Inferior parietal cortex (tissue), 1 donor: Measurements from ENCODE around the gene EPS8L3.
"Not testable (repeated sequence)": the region's sequence is repeated elsewhere in the genome, so short reads cannot be mapped to it uniquely, and the experiment has no call there.

Experiments
- DNase-seq: peaks from one replicate; pipeline ENCODE4 v3.0.0-alpha.2; 2016; ENCODE audit errors: extremely low spot score

EPS8L3 gene

DNA sequence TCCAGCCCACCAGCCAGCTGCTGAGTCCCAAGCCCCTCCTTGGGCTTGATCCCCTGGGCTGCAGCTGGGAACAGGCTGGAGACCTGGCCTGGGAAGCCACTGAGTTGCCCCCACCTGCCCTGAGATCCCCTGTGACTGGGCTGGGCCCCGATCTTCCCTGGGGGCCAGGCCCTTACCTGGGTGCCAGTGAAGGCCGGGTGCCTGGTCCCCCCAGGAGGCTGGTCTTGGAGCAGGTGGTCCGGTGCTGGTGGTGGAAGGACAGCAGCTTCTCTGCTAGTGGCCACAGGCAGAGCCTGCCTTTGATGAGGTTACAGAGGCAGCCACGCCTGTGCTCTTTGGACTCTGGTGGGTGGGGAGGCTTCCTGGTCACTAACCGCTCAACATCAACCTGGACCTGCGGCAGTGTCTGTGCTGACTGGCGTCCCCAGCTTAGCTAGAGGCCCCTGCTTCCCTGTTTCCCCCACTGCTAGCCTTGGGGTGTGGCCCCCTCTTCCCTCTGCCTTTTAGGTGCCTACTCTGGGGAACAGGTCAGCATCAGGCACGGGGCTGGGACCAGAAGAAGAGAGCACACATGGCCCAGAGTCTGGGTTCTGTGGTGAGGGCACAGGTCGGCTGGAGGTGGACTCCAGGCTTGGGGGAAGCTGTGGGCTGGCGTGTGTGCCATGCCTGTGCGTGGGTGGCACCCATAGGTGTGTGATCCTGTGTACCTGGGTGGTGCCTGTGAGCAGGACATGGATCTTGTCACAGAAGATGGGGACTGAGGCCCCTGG is at the start of gene EPS8L3:
Gene EPS8L3, minus strand, starts transcription at position 278 of the 770 bp plus-strand sequence. CDS start 2,174 bp downstream, outside the sequence.
- no peak for DNase-seq

DNA sequence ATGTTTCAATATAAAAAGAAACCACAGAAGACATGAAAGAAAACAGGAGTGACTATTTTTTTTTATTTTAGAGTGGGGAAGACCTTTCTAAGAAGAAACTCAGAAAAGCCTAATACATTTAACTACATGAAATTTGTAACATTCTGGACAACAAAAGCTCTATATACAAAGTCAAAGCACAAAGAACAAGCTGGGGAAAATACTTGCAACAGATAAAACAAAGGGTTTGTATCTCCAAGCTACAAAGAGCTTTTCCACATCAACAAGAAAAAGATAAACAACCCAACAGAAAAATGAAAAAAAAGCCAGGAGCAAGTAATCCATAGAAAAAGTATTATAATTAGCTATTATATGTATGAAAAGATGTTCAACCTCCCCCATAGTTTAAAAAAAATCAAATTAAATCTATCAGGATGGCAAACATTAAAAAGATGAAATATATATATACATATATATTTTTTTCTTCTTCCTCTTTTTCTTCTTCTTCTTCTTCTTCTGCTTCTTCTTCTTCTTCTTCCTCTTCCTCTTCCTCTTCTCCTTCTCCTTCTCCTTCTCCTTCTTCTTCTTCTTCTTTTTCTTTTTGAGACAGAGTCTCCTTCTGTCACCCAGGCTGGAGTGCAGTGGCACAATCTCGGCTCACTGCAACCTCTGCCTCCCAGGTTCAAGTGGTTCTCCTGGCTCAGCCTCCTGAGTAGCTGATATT is 49.1 kb upstream of the EPS8L3 start:
- DNase-seq, result peak; percentile 60

DNA sequence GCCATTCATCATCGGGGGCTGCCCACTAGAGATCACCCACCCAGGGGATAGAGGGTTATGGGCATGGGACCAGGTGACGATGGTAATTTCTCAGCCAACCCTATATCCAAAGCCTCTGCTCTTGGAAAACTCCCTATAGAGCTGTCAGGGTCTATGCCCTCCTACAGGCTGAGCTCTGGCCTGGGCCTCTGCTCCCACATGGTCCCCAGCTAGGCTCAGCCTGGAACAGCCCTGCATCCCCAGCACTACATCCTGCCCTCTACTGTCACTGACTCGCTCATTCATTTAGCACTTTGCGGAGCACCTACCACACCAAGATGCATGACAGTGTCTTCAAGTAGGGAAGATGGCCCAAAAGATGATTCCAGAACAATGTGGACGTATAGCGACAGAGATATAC is 45.0 kb upstream of the EPS8L3 start:
- no peak for DNase-seq

DNA sequence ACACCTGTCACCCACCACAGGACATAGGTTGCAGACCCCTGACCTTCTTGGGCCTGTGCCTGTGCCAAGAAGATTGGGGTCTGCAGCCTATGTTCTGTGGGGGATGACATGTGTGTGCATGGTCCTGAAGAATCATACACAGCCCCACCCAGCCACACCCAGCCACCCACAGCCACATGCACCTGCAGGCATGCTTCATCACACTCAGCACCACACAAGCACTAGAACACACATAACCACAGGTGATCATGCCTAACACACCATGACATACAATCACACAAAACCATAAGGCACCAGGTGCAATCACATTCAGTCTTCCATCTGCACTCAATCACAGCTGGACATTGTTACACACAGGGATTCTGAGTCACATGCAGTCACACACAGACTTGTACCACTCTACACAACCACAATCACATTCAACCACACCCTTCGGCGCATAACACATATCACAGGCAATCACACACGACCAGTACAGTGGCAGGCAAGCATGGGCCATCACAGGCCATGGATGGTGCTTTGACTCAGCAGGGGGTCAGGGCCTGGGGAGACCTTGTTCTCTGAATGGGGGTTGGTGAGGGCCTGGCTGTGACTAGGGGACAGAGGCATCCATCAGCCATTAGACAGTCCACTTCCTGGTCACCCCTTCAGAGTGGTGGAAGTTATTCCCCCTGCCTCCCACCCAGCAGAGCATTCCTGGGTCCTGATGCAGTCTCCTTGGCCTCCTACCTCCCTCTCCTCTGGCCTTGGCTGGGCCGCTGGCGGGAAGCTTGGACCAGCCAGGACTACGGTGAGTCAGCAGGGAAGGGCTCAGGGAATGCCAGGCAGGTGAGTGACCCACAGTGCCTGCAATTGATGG is 44.3 kb upstream of the EPS8L3 start:
- DNase-seq, result no peak

- no peak for DNase-seq
Measured at GRCh38 chr1:109807402-109807801, 43.7 kb upstream of the EPS8L3 start.

DNA sequence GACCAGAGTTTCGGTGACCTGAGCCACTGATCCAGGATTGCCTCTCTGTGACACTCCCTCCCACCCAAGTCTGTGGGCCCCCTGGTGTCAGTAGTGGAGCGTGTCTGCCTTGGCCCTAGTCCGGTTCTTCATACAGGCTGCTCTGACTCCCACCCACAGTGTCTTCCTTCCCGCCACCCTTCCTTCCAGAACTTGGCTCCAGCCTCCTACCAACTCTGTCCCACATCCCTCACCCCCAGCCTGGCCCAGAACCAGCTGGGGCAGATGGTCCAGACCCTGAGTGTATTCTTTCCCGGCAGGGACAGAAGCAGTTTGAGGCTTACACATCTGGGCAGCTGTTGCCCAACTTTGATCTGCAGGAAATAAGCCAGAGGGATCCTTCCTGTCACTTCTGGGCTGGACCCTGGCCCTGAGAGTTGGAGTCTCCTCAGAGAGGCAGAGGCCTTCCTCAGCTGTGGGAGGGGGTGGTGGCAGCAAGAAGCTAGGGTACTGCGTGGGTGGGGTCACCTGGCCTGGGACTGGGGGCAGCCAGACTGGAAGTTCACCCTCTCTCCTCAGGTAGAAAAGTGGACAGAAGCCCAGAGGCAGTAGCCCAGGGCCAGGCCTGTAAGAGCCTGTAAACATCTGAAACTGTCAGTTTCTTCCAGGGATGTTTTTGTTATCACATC is 43.1 kb upstream of the EPS8L3 start:
- DNase-seq, result no peak

- no peak for DNase-seq
Measured at GRCh38 chr1:109805486-109806165, 41.9 kb upstream of the EPS8L3 start.

DNA sequence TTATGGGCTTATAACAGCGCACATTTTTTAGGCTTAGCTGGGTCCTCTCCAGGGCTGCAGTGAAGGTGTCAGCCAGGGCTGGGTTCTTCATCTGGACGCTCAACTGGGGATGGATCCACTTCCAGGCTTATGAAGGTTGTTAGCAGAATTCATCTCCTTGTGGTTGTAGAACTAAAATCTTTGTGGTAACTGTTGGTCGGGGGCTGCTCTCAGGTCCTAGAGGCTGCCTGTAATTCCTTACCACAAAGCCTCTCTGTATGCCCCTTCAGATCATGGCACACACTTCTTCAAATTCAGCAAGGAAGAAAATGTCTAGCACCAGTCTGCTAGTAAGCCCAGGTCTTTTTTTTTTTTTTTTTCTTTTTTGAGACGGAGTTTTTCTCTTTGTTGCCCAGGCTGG is 40.9 kb upstream of the EPS8L3 start:
- DNase-seq, result no peak

- no peak for DNase-seq
Measured at GRCh38 chr1:109803901-109804331, 40.2 kb upstream of the EPS8L3 start.

DNA sequence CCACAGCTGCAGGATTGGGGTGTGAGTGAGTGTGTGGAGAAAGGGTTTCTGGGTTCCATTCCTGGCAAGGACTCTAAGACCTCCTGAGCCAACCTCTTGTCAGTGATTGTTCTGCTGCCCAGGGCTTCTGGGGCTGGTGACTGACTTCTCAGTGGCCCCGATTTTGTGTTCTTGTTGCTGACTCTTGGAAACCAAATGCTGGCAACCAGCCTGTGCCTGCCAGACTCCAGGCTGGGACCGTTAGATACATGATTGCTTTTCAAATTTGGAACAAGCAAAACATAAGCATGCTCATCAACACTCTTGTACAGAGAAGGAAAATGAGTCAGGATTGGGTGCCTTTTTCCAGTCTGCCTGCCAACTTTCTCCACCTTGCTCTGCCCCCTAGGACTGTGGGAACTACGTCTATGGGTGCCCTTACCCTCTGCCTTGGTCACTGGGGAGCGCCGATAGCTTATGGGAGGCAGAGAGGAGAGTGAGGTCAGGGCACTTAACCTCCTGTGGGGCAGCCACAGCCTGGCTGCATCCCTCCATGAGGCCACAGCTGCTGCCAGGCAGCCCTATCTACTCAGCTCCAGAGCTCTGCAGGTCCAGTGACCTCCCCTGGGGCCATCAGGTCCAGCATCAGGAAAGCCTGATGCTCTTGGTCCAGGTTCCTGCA is 39.3 kb upstream of the EPS8L3 start:
- peak; percentile 48 for DNase-seq

- no peak for DNase-seq
Measured at GRCh38 chr1:109802136-109802900, 38.6 kb upstream of the EPS8L3 start.

DNA sequence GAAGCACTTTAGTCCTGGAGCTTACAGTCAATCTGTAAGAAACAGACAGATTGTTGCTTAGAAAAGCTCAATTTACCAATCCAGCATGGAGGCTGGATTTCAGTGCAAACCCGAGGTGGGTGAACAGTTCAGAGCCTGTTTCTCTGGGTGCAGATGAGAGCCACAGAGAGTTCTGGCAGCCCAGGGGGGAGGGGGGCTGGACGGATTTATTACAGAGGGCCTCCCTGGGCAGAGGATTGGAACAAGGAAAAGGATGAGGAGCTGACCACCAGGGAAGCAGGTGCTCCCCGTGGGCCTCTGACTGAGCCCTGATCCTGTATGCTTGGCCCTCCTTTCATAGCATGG is 38.0 kb upstream of the EPS8L3 start:
- no peak for DNase-seq

- no peak for DNase-seq
Measured at GRCh38 chr1:109800291-109800690, 36.6 kb upstream of the EPS8L3 start.

GRCh38 chr1:109799445-109799844 is 35.7 kb upstream of the EPS8L3 start:
- DNase-seq, result no peak

DNA sequence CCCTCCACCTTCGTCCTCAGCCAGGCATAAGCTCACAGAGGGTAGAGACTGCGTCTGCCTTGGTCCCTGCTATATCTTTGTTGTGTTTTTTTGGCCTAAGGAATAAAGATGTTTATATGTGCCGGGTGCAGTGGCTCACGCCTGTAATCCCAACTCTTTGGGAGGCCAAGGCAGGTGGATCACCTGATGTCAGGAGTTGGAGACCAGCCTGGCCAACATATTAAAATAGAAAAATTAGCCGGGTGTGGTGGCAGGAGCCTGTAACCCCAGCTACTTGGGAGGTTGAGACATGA is 33.5 kb upstream of the EPS8L3 start:
- not testable (repeated sequence) for DNase-seq

- no peak for DNase-seq
Measured at GRCh38 chr1:109796484-109797302, 33.0 kb upstream of the EPS8L3 start.

GRCh38 chr1:109794319-109795132 is 30.8 kb upstream of the EPS8L3 start:
- no peak for DNase-seq
